HG03097 (cell line): Measurements from ENCODE around the gene KDM6B.
"Not testable (repeated sequence)": the region's sequence is repeated elsewhere in the genome, so short reads cannot be mapped to it uniquely, and the experiment has no call there.

Source experiments
- ATAC-seq: cut with Tn5 transposase; IDR thresholded peaks from one replicate; pipeline ENCODE4 v1.9.1; 2021; ENCODE audit not compliant: unreplicated experiment, low FRiP score

KDM6B gene, protein sequence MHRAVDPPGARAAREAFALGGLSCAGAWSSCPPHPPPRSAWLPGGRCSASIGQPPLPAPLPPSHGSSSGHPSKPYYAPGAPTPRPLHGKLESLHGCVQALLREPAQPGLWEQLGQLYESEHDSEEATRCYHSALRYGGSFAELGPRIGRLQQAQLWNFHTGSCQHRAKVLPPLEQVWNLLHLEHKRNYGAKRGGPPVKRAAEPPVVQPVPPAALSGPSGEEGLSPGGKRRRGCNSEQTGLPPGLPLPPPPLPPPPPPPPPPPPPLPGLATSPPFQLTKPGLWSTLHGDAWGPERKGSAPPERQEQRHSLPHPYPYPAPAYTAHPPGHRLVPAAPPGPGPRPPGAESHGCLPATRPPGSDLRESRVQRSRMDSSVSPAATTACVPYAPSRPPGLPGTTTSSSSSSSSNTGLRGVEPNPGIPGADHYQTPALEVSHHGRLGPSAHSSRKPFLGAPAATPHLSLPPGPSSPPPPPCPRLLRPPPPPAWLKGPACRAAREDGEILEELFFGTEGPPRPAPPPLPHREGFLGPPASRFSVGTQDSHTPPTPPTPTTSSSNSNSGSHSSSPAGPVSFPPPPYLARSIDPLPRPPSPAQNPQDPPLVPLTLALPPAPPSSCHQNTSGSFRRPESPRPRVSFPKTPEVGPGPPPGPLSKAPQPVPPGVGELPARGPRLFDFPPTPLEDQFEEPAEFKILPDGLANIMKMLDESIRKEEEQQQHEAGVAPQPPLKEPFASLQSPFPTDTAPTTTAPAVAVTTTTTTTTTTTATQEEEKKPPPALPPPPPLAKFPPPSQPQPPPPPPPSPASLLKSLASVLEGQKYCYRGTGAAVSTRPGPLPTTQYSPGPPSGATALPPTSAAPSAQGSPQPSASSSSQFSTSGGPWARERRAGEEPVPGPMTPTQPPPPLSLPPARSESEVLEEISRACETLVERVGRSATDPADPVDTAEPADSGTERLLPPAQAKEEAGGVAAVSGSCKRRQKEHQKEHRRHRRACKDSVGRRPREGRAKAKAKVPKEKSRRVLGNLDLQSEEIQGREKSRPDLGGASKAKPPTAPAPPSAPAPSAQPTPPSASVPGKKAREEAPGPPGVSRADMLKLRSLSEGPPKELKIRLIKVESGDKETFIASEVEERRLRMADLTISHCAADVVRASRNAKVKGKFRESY (N-terminal part only)

DNA sequence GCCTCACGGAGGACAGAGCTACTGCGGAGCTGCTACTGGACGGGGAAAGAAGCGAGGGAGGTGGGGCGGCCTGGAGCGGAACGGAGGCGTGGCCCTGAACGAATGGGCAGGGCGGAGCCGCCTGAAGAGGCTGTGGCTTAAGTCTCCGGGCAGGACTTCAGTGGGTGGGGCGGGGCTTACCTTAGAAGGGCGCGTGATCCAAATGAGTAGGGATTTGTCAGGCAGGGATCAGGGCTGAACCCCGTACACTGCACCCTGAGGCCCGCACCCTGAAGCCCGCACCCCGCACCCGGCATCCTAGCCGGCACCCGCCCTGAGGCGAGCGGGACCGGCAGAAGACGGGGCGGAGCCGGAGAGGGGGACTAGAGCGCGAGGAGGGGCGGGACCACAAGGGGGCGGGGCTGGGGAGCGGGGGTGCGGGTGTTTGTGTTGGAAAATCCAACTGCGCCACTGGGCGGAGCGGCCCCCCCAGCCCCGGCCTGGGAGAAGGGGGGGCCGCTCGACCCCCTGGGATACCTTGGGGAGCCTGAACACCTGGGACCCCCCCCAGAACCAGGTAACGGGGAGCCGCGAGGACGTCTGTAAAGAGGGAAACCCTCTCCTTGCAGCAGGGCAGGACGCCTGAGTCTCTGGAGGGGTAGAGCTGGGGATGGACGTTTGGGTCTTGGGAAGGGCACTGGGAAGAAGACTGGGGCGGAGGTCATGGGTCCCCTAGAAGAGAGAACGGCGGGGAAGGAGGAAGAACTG lies at the start of gene KDM6B:
TSS of gene KDM6B (plus strand) at position 423 of the 747 bp plus-strand sequence. CDS start 11,338 bp downstream, outside the sequence.
- ATAC-seq: peak; percentile 28

DNA sequence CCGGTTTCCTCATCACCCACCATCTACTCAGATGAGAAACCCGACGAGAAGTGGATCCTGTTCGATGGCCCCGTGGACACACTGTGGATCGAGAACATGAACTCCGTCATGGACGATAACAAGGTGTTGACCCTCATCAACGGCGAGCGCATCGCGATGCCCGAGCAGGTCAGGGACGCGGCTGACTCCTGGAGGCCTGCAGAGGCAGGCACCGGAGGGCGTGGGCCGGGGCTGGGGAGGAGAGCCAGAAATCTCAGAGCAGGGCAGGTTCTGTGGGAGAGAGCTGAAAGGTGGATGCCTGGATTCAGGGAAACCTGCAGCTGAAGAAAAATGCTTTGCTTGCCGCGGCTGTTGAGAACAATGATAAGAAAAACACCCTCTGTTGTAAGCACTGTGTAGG lies 47.2 kb upstream of the KDM6B start:
- no peak for ATAC-seq

DNA sequence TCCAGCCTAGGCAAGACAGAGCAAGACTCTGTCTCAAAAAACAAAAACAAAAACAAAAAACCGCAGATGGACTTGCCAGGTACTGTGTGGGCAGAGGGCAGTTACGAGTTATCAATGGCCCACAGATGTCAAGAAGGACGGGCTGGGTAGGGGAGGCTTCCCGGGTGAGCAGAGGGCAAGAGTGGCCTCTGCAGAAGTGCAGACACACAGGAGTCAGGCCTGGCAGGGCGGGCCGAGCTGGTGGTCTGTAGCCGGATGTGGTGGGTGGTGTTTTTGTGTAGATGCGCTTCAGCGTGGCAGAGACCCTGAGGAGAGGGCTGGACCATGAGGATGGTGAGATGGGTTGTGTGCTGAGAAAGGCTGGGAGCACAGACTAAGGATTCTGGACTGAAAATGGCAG lies 44.9 kb upstream of the KDM6B start:
- ATAC-seq: no peak

DNA sequence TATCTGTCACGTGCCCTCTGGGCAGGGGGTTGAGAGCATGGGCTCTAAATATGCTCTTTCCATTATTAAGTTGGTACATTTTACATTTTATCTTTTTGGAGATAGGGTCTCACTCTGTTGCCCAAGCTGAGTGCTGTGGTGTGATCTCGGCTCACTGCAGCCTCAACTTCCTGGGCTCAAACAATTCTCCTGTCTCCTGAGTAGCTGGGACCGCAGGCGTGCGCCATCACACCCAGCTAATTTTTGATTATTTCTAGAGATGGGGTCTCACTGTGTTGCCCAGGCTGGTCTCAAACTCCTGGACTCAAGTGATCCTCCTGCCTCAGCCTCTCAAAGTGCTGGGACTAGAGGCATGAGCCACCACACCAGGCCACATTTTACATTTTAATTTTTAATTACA lies 43.9 kb upstream of the KDM6B start:
- no peak for ATAC-seq

DNA sequence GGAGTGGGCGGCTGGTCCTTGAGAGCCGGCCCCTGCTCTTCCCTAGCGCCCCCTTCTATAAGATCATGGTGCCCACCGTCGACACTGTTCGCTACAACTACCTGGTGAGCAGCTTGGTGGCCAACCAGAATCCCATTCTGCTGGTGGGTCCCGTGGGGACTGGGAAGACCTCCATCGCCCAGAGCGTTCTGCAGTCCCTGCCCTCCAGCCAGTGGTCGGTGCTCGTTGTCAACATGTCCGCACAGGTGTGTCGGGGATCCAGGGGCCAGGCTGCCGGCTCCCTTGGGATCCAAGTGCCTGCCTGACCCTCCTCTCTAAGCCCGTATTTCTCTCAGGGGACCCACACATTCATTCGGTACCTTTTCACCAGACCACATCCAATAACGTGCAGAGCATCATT lies 41.4 kb upstream of the KDM6B start:
- no peak for ATAC-seq

DNA sequence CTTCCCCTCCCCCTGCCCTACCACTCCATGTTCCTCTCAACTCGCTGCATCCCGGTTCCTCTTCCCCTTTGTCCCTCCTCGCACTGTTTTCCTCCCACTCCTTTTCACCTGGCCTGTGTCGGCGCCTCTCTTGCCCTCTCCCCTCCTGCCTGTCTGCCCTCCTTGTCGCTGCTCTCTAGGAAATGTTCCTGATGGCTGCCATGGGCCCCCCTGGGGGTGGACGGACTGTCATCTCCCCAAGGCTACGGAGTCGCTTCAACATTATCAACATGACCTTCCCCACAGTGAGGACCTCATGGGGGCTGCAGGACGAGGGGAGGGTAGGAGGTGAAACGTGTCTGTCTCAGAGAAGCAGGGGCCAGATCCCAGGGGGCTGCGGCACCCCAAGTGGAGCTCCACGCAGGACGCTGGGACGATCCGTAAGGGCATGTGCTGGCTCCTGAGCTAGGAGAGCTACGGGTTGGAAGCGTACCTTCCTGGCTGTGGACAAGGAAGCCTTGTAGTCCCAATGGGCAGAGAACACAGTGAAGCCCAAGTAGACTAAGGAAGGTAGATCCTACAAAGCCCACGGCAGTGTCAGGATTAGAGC lies 39.8 kb upstream of the KDM6B start:
- no peak for ATAC-seq

DNA sequence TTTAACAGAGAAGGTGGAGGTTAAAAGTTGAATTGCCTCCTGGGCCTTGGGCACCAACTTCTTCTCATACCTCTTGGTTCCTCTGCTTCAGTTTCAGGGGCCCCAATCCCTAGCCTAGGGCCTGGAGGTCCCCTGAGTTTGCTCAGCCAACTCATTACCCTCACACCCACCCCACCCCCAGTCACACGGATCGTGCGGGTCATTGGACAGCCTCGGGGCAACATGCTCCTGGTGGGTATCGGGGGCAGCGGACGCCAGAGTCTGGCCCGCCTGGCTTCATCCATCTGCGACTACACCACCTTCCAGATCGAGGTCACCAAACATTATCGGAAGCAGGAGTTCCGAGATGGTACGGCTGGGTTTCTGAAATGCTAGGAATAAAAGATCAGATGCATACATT lies 36.0 kb upstream of the KDM6B start:
- no peak for ATAC-seq

DNA sequence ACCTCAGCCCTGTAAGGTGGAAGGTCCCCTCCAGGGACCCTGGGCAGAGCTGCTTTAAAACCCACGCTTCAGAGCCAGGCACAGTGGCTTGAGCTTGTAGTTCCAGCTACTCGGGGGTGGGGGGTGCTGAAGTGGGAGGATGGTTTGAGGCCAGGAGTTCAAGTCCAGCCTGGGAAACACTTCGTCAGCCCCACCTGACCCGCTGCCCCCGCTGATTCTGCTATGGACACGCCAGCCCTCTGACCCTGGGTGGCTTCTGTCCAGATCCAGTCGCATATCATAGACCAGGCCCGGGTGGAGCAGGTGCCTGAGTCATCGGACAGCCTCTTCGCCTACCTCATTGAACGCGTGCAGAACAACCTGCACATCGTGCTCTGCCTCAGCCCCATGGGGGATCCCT lies 35.2 kb upstream of the KDM6B start:
- ATAC-seq: no peak

DNA sequence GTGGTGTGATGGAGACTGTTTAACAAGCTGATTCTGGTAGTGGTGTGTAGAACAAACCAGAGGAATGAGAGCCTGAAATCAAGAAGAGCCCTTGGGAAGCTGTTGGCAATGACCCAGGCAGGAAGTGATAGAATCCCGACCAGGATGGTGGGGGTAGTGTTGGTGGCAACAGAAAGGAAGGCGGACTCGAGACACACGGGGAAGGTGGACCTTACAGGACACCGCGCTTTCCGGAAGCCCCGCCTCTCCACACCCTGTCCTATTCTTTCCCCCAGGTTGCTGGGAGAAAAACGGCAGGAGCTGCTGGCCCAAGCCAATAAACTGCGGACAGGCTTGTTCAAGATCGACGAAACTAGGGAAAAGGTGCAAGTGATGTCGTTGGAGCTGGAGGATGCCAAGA lies 30.0 kb upstream of the KDM6B start:
- ATAC-seq: no peak

DNA sequence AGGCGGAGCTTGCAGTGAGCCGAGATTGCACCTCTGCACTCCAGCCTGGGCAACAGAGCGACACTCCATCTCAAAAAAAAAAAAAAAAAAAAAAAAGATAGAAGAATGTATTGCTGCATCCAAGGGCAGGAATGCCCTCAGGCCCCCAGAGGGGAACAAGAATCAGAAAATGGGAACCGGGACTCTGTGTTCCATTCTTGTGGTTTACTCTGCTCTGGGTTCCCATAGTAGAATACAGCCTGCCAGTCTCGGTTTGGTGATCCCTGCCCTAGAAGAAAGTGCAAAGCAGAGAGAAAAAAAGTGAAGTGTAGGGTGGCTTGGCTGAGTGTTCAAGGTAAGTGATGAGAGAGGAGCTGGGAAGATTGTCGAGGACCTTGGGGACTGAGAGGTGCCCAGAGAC lies 27.4 kb upstream of the KDM6B start:
- ATAC-seq: no peak

DNA sequence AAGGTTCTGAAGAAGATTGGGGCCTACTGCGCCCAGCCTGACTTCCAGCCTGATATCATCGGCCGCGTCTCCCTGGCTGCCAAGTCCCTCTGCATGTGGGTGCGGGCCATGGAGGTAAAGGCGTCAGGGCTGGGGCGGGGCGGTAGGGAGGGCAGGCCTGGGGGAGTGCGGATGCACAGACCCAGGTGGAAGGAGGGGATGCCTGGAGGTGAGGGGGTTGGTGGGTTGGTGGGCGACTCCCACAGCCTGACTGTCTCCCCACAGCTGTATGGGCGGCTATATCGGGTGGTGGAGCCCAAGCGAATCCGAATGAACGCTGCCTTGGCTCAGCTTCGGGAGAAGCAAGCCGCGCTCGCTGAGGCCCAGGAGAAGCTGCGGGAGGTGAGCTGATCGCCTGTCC lies 26.8 kb upstream of the KDM6B start:
- ATAC-seq: no peak

DNA sequence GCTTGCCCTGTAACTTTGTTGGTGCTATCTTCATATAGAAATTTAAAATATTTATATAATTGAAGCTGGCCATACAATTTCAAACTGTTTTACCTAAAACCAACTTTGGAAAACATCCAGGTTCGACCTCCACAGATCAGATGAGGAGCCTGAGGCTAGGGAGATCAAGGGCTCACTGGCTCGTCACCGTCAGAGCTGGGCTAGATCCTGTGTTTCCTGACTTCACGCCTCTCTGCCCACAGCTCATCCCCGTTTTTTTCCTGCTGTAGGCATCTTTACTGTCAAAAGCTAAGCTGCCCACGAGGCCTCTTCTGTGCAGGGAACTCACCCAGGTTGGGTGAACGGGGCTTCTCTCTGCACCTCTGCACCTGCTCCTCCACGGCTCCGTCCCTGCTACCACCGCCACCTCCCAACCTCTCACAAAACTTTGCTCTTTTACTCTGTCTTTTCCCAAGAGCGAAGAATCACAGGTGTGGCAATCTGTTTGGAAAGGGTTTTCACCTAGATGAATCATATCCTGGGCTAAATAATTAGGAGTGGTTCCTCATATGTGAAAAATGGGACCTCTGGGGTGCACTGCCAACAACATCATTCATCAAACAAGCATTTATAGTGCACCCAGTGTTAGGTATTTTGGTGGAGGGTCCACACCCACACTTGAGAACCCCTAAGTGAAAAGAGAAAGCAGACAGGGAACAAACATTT lies 24.8 kb upstream of the KDM6B start:
- no peak for ATAC-seq

DNA sequence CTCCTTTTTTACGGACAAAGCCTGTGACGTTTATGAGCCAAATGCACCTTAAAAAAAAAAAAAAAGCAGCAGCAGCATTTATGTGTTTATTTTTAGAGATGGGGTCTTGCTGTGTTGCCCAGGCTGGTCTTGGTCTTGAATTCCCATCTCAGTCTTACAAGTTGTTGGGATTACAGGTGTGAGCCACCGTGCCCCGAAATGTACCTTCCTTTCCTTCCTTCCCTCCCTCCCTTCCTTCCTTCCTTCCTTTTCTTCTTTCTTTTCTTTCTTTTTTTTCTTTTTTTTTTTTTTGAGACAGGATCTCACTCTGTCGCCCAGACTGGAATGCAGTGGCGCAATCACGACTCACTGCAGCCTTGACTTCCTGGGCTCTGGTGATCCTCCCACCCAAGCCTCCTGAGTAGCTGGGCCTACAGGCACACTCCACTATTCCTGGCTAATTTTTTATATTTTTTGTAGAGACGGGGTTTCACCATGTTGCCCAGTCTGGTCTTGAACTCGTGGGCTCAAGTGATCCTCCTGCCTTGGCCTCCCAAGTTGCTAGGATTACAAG lies 24.1 kb upstream of the KDM6B start:
- not testable (repeated sequence) for ATAC-seq

DNA sequence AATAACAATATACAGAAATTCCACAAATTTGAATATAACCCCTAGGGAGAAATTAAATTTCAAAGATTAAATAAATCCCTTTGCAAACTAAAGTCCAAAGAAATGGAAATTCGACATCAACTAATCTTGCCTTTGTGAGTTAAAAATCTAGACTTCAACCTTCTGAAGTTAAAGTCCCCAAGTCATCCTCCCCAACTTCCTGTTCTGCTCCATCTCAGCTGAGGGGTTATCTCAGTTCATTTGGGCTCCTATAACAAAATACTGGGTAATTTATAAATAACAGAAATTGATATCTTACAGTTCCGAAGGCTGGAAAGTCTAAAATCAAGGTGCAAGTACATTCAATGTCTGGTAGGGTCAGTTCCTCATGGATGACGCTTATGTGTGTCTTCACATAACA lies 22.8 kb upstream of the KDM6B start:
- ATAC-seq: no peak

DNA sequence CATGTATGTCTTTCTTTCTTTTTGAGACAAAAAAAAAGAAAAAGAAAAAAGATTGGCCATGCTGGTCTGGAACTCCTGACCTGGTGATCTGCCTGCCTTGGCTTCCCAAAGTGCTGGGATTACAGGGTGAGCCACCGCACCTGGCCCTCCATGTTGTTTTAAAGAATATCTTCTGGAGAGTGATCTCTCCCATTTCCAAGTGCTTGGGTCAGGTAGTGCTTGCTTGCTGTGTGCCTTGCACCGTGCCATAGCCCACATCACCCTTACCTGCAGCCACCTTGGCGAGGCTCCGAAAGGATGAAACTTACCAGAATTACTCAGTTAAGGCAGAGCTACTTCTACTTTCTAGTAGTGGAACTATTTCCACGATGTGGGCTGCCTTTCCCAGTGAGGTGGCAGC lies 19.0 kb upstream of the KDM6B start:
- no peak for ATAC-seq

DNA sequence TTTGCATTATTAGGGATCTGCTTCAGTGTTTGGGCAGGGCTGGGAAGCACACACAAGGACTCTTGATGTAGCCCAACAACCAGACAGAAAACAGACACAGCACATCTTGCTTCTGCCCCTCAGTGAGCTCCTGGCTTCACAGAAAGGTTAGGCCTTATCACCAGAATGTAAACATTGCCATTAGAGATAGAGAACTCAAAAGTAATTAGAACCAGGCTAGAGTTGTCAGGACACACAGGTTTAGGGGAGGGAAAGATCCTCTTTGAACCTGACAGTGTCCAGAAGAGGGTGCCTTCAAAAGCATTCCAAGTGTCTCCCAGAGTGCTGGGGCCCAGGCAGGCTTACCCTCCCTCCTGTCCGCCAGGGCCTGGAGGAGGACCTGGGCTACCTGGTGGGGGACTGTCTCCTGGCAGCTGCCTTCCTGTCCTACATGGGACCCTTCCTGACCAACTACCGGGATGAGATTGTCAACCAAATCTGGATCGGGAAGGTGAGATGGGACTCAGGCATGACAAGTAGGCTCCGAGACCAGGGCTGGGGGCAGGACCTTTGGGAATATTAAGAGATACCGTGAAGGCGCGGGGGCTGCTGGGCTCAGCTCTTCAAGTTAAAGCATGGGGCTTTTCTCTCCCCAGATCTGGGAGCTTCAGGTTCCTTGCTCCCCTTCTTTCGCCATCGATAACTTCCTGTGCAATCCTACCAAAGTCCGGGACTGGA lies 16.9 kb upstream of the KDM6B start:
- ATAC-seq: no peak

DNA sequence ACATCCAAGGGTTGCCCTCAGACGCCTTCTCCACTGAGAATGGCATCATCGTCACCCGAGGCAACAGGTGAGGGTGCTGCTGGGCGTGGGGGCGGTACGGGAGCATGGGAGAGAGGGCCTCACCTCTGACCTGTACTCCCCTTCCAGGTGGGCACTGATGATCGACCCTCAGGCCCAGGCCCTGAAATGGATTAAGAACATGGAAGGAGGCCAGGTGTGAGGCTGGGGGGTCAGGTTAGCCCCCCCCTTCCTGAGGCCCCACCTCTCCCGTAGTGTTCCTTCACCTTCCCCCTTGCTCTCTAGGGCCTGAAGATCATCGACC lies 16.4 kb upstream of the KDM6B start:
- ATAC-seq: no peak

DNA sequence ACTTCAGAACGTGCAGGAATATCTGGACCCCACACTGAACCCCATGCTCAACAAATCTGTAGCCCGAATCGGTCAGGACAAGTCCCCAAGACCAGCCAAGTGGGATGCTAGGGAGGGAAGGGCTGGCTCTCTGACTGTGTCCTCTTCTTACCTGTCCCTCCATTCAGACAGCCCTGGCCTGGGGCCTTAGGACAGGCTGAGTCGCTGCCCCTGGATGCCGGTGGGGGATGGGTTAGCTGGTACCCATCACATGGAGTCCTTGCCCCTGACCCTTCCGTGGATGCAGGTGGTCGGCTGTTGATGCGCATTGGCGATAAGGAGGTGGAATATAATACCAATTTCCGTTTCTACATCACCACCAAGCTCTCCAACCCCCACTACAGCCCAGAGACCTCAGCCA lies 16.0 kb upstream of the KDM6B start:
- no peak for ATAC-seq
